ENCODE data around the gene GFER. TPM values are rescaled to one million over a fixed set of nuclear protein-coding genes. Genes with fewer than 3 reads are reported as not detected.

Gene GFER
- total and polyA plus RNA-seq, 2 of the 8 experiments (the other 6 are each of a cell fraction or from before 2014, with no cell fraction given), result 17.7 to 37.9 TPM

GRCh38 chr16:1997494-1998359, 13.7 kb downstream of the GFER start:
- Histone ChIP-seq H2BK15ac (ENCODE audit: low read length) (no peak overlapping the region), H2AK5ac (ENCODE audit: low read depth, low read length) (no peak overlapping the region), H3K4me1 (replicated peaks in 1 of 4; ENCODE audit: control insufficient read depth in 3 of 4, insufficient read depth in 4 of 4, low read length in 3 of 4) (peaks cover 0 to 7% (median 3%) of the 10 kb centered on the region in 4 experiments; a peak in 3 of 7 replicates), H3K23me2 (ENCODE audit: low read depth, low read length) (peaks cover 4% of the 10 kb centered on the region; the same call in 1 of the 2 replicates), H3K79me2 (ENCODE audit: control insufficient read depth in 1 of 2, insufficient read depth in 2 of 2, low read length in 2 of 2) (no peaks in the 10 kb centered on the region), H3K4ac (replicated peaks; ENCODE audit: insufficient read length, low read depth, low read length) (no peak overlapping the region), H3K56ac (replicated peaks; ENCODE audit: insufficient read length, low read depth, low read length) (no peak overlapping the region), H3K36me3 (ENCODE audit: control insufficient read depth in 2 of 4, insufficient read depth in 4 of 4, low read length in 3 of 4) (peaks cover 22 to 48% (median 39%) of the 10 kb centered on the region in 4 experiments), H2BK120ac (replicated peaks; ENCODE audit: low read depth, low read length) (no peak overlapping the region), H3K27me3 (replicated peaks in 1 of 4; ENCODE audit: control insufficient read depth in 3 of 4, extremely low read depth in 1 of 4, insufficient read depth in 3 of 4, low read length in 3 of 4) (peaks cover 0 to 7% (median 0%) of the 10 kb centered on the region in 4 experiments; a peak in 1 of 7 replicates), H3K23ac (ENCODE audit: insufficient read length) (no peak overlapping the region), H3K18ac (ENCODE audit: extremely low read depth, low read length) (no peak overlapping the region), H2BK12ac (ENCODE audit: low read depth, low read length) (no peak overlapping the region), H3K4me3 (ENCODE audit: extremely low read depth in 1 of 4, insufficient read depth in 2 of 4, low read depth in 3 of 4, low read length in 4 of 4) (no peak overlapping the region), H3K4me2 (ENCODE audit: insufficient read depth in 1 of 2, low read depth in 2 of 2, low read length in 2 of 2) (no peak overlapping the region), H3K14ac (ENCODE audit: insufficient read length) (no peak overlapping the region), H2BK5ac (ENCODE audit: low read depth, low read length) (no peak overlapping the region), H3K27ac (ENCODE audit: low read depth, low read length) (no peak overlapping the region), H4K5ac (ENCODE audit: insufficient read length, low read depth, low read length) (no peak overlapping the region), H4K8ac (ENCODE audit: extremely low read depth, insufficient read depth, low read length) (no peak overlapping the region), H3K9me3 (ENCODE audit: insufficient read depth in 2 of 2, low read depth in 1 of 2, low read length in 1 of 2) (no peaks in the 10 kb centered on the region), H4K91ac (replicated peaks; ENCODE audit: insufficient read length, low read length) (no peak overlapping the region), H4K20me1 (replicated peaks in 1 of 2; ENCODE audit: control insufficient read depth in 1 of 2, insufficient read depth in 2 of 2, low read length in 2 of 2) (peaks cover 13 to 27% of the 10 kb centered on the region in 2 experiments), H2AFZ (ENCODE audit: low read length) (no peak overlapping the region), H3K79me1 (ENCODE audit: low read depth, low read length) (no peaks in the 10 kb centered on the region), H3K9ac (replicated peaks in 1 of 4; ENCODE audit: extremely low read depth in 1 of 4, low read depth in 3 of 4, low read length in 3 of 4) (no peak overlapping the region), H2BK20ac (ENCODE audit: low read length) (no peak overlapping the region)
- DNase-seq (ENCODE audit: low read depth in 1 of 2, low spot score in 2 of 2) (no peak), FAIRE-seq (no peak)
- ChIA-PET POLR2A (ENCODE audit: partially characterized antibody) (interaction anchor here (1.1 to 28.2 kb wide), 6 partner anchors 7 to 157 kb away, joined by 4 to 736 read pairs (median 9); partner anchors contain the start of genes NDUFB10, RNF151, RPS2 and TBL3), CTCF (ENCODE audit: partially characterized antibody) (interaction anchor here (0.5 to 2.0 kb wide), 6 partner anchors 8 to 295 kb away, joined by 3 to 8 read pairs (median 3); no protein-coding TSS in a partner anchor)
- WGBS, 2 experiments (ENCODE audit: extremely low coverage in 1 of 2, insufficient coverage in 1 of 2, insufficient read length in 1 of 2, insufficient replicate concordance in 2 of 2, low coverage in 1 of 2, low lambda C conversion rate in 2 of 2, missing lambda C conversion rate in 1 of 2), result 94% methylated on average over 19 of the region's 26 CpGs; no CpG with 5 or more reads in 1 of the 2 experiments
- TF ChIP-seq RNF2 (IDR thresholded peaks at IDR 0.05; ENCODE audit: borderline replicate concordance, low read depth, low read length, missing control alignments, poor library complexity, severe bottlenecking) (no peak), RFX5 (IDR thresholded peaks at IDR 0.05; ENCODE audit: borderline replicate concordance, low read depth, low read length) (no peak), USF2 (IDR thresholded peaks at IDR 0.05; ENCODE audit: low read length) (no peak), E2F6 (IDR thresholded peaks at IDR 0.05) (no peak), SIX5 (IDR thresholded peaks at IDR 0.05; ENCODE audit: low read depth, low read length) (no peak)
